GM12873 (cell line): ENCODE data around the gene HNF1B.

ENCODE experiments used
- TF ChIP-seq, protein P1 (sequence below): IDR thresholded peaks from 2 replicates; pipeline ENCODE4 v1.5.1; 2012; ENCODE audit warnings: low read depth, mild to moderate bottlenecking, moderate library complexity, low read length, control low read depth; ENCODE audit not compliant: insufficient read depth; ENCODE audit errors: missing control alignments

The HNF1B gene

DNA sequence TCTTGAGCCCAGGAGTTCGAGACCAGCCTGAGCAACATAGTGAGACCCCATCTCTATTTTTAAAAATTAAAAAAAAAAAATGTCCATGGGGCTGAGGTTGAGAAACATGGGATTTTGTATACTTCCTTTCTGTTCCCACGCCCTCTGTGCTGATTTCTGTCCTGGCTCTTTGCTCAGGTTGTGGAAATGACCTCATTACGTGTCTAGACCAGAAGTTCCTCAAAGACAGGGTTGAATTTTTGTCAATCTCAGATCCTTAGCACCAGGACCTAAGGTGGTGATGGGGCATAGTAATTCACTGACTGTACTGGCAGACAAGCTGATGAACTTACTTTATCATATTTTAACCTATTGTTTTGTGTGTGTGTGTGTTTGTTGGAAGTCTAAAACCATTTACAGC is 11.2 kb upstream of the HNF1B start:
- TF ChIP-seq, protein P1, sequence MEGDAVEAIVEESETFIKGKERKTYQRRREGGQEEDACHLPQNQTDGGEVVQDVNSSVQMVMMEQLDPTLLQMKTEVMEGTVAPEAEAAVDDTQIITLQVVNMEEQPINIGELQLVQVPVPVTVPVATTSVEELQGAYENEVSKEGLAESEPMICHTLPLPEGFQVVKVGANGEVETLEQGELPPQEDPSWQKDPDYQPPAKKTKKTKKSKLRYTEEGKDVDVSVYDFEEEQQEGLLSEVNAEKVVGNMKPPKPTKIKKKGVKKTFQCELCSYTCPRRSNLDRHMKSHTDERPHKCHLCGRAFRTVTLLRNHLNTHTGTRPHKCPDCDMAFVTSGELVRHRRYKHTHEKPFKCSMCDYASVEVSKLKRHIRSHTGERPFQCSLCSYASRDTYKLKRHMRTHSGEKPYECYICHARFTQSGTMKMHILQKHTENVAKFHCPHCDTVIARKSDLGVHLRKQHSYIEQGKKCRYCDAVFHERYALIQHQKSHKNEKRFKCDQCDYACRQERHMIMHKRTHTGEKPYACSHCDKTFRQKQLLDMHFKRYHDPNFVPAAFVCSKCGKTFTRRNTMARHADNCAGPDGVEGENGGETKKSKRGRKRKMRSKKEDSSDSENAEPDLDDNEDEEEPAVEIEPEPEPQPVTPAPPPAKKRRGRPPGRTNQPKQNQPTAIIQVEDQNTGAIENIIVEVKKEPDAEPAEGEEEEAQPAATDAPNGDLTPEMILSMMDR, result no peak

GRCh38 chr17:37755455-37755854 is 10.6 kb upstream of the HNF1B start:
- TF ChIP-seq, protein P1, result no peak

DNA sequence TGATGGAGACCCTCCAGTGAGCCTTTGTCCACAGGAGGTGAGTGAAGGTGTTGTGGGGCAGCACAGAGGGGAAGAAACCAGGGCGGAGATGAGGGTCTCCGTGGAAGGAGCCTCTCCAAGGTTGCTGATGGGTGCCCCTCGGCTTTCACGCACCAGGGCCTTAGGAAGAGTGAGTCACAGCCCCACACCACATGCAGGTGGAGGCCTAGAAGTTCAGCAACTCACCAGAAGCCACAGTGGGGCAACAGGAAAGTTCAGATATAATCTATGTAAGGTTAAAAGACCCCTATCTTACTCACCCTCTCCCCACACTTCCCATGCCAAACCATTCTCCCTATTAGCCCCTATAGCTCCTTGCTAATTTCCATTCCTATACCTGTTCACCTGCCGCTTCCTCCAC is 9.5 kb upstream of the HNF1B start:
- TF ChIP-seq, protein P1, result no peak

- TF ChIP-seq, protein P1, result no peak
Measured at GRCh38 chr17:37752482-37752881, 7.6 kb upstream of the HNF1B start.

- TF ChIP-seq, protein P1, result no peak
Measured at GRCh38 chr17:37750768-37751475, 6.1 kb upstream of the HNF1B start.

DNA sequence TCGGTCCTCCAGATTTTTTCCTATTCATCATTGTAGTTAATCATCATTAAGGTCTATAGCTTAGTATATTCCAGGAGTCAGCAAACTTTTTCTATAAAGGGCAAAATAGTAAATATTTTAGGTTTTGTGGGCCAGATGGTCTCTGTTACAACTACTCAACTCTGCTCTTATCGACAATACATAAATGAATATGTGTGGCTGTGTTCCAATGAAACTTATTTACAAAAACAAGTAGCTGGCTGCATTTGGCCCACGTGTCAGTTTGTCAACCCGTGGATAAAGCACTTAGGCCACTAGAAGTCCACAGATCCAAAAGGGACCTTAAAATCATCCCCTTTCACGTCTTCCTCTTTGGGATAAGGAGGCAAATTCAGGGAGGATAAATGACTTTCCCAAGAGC is 5.4 kb upstream of the HNF1B start:
- TF ChIP-seq, protein P1, result no peak

DNA sequence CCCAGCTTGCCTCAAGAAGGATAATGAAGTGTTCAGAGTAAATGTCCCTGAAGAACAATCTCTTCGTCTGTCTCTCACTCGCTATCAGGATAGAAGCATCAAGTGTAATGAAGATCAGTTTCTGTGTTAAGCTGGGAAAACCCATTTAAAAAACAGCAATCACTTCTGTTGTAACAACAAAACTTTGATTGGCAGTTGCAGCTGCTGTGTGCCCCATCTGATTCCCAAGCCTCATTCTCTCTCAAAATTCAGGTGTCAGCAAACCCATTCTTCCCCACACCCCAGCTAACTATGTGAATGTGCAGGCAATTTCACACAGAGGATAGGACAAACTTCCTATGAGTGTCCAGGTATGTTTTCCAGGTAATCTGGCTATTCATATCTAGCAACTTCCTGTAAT is 2.4 kb upstream of the HNF1B start:
- TF ChIP-seq, protein P1, result no peak
